K562 (cell line): ENCODE results near the gene SMIM36. TPM values are rescaled to one million over a fixed set of nuclear protein-coding genes. Genes with fewer than 3 reads are reported as not detected.

ENCODE experiments used
- BHLHE40 ChIP-seq: IDR thresholded peaks from 2 replicates; pipeline ENCODE4 v1.6.1; 2011; ENCODE audit warnings: low read length, improper control_type of control experiment
- CBFA2T3 ChIP-seq: fragments of 450-650 bp; IDR thresholded peaks from 2 replicates; pipeline ENCODE4 v1.6.1; 2017
- CCNT2 ChIP-seq: IDR thresholded peaks from 2 replicates; pipeline ENCODE4 v1.6.1; 2011; ENCODE audit warnings: borderline replicate concordance, low read depth, mild to moderate bottlenecking, moderate library complexity, mixed read lengths, low read length; ENCODE audit not compliant: insufficient read length; ENCODE audit errors: extremely low read depth
- FOXK1 ChIP-seq: sonication (generic); formaldehyde crosslinking; IDR thresholded peaks from 2 replicates; pipeline ENCODE4 v1.8.0; 2022; ENCODE audit warnings: missing genetic modification reagents, mild to moderate bottlenecking, borderline replicate concordance
- GABPB1 ChIP-seq: sonication (generic); formaldehyde crosslinking; IDR thresholded peaks from 2 replicates; pipeline ENCODE4 v1.8.0; 2022; ENCODE audit warnings: mild to moderate bottlenecking, missing genetic modification reagents
- GATAD2A ChIP-seq: fragments of 450-650 bp; IDR thresholded peaks from 2 replicates; pipeline ENCODE4 v1.6.1; 2017
- HEY1 ChIP-seq: fragments of 250-450 bp; sonication (Bioruptor Pico); IDR thresholded peaks from 2 replicates; pipeline ENCODE4 v1.5.0; 2020; ENCODE audit warnings: mild to moderate bottlenecking, moderate library complexity, borderline replicate concordance
- HLTF ChIP-seq: fragments of 450-650 bp; IDR thresholded peaks from 2 replicates; pipeline ENCODE4 v1.6.1; 2016
- HMG20A ChIP-seq: fragments of 450-650 bp; formaldehyde crosslinking; conservative IDR thresholded peaks from 2 replicates; pipeline ENCODE4 v1.4.0; 2020; ENCODE audit warnings: mild to moderate bottlenecking, mixed read lengths
- HNRNPK ChIP-seq: fragments of 200-400 bp; formaldehyde crosslinking; IDR thresholded peaks from one replicate; pipeline ENCODE4 v1.6.1; 2018; ENCODE audit warnings: mild to moderate bottlenecking, low read depth, low read length; ENCODE audit not compliant: poor library complexity, severe bottlenecking
- MCM7 ChIP-seq, 2 experiments: fragments of 450-650 bp; IDR thresholded peaks; 2 replicates each; pipeline ENCODE4 v1.6.1; 2016 to 2018
- MTA2 ChIP-seq: fragments of 450-650 bp; IDR thresholded peaks from 2 replicates; pipeline ENCODE4 v1.6.1; 2016; ENCODE audit warnings: low read depth
- NCOR1 ChIP-seq: fragments of 450-650 bp; IDR thresholded peaks from 2 replicates; pipeline ENCODE4 v1.6.1; 2016; ENCODE audit warnings: mild to moderate bottlenecking, moderate library complexity
- NR2C1 ChIP-seq, 2 experiments: fragments of 450-650 bp; IDR thresholded peaks; 2 replicates each; pipeline ENCODE4 v1.6.1; 2017; ENCODE audit warnings: mild to moderate bottlenecking in 2 of 2, antibody characterized with exemption in 1 of 2, inconsistent platforms in 1 of 2, missing compliant biosample characterization in 1 of 2, missing genetic modification characterization in 1 of 2
- OTX1 ChIP-seq: fragments of 450-650 bp; formaldehyde crosslinking; IDR thresholded peaks from 2 replicates; pipeline ENCODE4 v1.4.0; 2022; ENCODE audit warnings: mild to moderate bottlenecking
- PHF8 ChIP-seq: fragments of 200-600 bp; sonication (generic); IDR thresholded peaks from 2 replicates; pipeline ENCODE4 v1.6.1; 2012; ENCODE audit warnings: mixed run types, mild to moderate bottlenecking, inconsistent platforms, low read length, moderate library complexity, borderline replicate concordance
- POLR2AphosphoS5 ChIP-seq: IDR thresholded peaks from 2 replicates; pipeline ENCODE4 v1.6.1; 2011; ENCODE audit warnings: mild to moderate bottlenecking, low read depth, low read length, moderate library complexity; ENCODE audit not compliant: control insufficient read depth, insufficient read depth
- TCF3 ChIP-seq: sonication (generic); formaldehyde crosslinking; IDR thresholded peaks from 2 replicates; pipeline ENCODE4 v1.4.0; 2020; ENCODE audit warnings: mild to moderate bottlenecking, missing genetic modification reagents
- TEAD2 ChIP-seq: fragments of 450-650 bp; IDR thresholded peaks from 2 replicates; pipeline ENCODE4 v1.6.1; 2016; ENCODE audit warnings: missing genetic modification characterization, control low read depth, missing compliant biosample characterization
- TGIF2 ChIP-seq: sonication (generic); formaldehyde crosslinking; IDR thresholded peaks from 2 replicates; pipeline ENCODE4 v1.8.1; 2022; ENCODE audit warnings: mild to moderate bottlenecking, missing genetic modification reagents, moderate library complexity
- ZNF239 ChIP-seq: fragments of 250-450 bp; sonication (Bioruptor Pico); IDR thresholded peaks from 2 replicates; pipeline ENCODE4 v1.4.0; 2020; ENCODE audit warnings: mild to moderate bottlenecking
- ZNF561 ChIP-seq: fragments of 450-650 bp; formaldehyde crosslinking; conservative IDR thresholded peaks from 2 replicates; pipeline ENCODE4 v1.4.0; 2020; ENCODE audit warnings: mild to moderate bottlenecking, moderate library complexity
- ZNF644 ChIP-seq: fragments of 200-800 bp; sonication (Bioruptor generic); IDR thresholded peaks from 2 replicates; pipeline ENCODE4 v1.6.1; 2016; ENCODE audit warnings: low read depth, missing genetic modification characterization, missing compliant biosample characterization
- ZNF764 ChIP-seq: fragments of 250-450 bp; sonication (Bioruptor Pico); IDR thresholded peaks from 2 replicates; pipeline ENCODE4 v1.4.0; 2020; ENCODE audit warnings: low read depth, mild to moderate bottlenecking, moderate library complexity
- polyA plus RNA-seq, 8 experiments: library from polyadenylated mRNA; depleted of rRNA in 4 of 8; stranded (reverse) in 5 of 8; unstranded in 3 of 8; fragments of >200 nt; fragmentation: Nextera tagmentation in 2 of 8; fragmentation: Illumina TruSeq in 1 of 8; extraction: Ambion mirVana in 2 of 8; extraction: Trizol in 1 of 8; gene quantifications; 2 replicates each; pipeline versions ENCODE4 v1.2.1 to v1.2.3, GENCODE V29; 2011 to 2014; ENCODE audit warnings: inconsistent platforms in 1 of 8, missing spikeins in 1 of 8
- total RNA-seq, 7 experiments: library from RNA; depleted of rRNA in 6 of 7; stranded (reverse); fragments of >200 nt in 6 of 7; fragmentation: Illumina TruSeq in 2 of 7; extraction: Trizol in 2 of 7; gene quantifications; 2 replicates each; pipeline versions ENCODE4 v1.2.1 to v1.2.3, GENCODE V29; 2011 to 2021; ENCODE audit warnings: low replicate concordance in 1 of 7
- TF ChIP-seq, protein P1 (sequence below): fragments of 250-450 bp; sonication (Bioruptor Pico); IDR thresholded peaks from 2 replicates; pipeline ENCODE4 v1.5.0; 2020; ENCODE audit warnings: mild to moderate bottlenecking, borderline replicate concordance
- TF ChIP-seq, protein P2 (sequence below): fragments of 450-650 bp; formaldehyde crosslinking; IDR thresholded peaks from 2 replicates; pipeline ENCODE4 v1.4.0; 2022; ENCODE audit warnings: missing genetic modification characterization
- TF ChIP-seq, protein P3 (sequence below): sonication (generic); formaldehyde crosslinking; IDR thresholded peaks from 2 replicates; pipeline ENCODE4 v1.8.0; 2022; ENCODE audit warnings: missing genetic modification reagents, mild to moderate bottlenecking, borderline replicate concordance

The SMIM36 gene
- total and polyA plus RNA-seq, 9 of the 15 experiments (the other 6 are each of a cell fraction or from before 2014, with no cell fraction given): not detected

DNA sequence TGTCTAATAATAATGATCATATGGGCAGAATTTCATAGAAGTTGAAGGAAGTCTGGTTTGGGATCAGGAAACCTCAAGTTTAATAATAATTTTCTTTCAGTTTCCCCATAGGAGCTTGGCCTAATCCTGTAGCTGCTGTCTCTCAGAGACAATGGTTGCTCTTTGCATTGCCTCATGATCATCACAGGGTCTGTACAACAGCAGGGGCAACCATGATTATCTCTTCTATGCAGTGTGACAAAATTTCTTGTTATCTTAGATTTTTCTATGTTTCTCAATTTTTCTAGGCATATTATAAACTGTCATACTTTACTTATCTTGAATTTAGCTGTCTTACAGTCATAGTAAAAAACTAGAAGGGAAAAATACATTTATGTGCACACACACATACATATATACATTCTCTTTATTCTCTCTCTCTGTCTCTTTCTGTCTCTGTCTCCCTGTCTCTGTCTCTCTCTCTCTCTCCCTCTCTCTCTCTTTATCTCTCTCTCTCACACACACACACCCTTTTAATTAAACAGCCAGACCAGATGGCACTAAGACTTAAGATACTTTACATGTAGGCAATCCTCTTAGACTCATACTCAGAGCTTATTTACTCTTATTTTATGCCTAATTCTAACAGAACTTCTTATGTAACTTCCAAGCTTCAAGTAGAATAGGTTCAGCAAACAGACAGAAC, 30.5 kb downstream of the SMIM36 start (continued):
- TF ChIP-seq, protein P1, sequence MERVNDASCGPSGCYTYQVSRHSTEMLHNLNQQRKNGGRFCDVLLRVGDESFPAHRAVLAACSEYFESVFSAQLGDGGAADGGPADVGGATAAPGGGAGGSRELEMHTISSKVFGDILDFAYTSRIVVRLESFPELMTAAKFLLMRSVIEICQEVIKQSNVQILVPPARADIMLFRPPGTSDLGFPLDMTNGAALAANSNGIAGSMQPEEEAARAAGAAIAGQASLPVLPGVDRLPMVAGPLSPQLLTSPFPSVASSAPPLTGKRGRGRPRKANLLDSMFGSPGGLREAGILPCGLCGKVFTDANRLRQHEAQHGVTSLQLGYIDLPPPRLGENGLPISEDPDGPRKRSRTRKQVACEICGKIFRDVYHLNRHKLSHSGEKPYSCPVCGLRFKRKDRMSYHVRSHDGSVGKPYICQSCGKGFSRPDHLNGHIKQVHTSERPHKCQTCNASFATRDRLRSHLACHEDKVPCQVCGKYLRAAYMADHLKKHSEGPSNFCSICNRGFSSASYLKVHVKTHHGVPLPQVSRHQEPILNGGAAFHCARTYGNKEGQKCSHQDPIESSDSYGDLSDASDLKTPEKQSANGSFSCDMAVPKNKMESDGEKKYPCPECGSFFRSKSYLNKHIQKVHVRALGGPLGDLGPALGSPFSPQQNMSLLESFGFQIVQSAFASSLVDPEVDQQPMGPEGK (CRISPR knock-in tag): no peak
- TF ChIP-seq ZNF764 (CRISPR knock-in tag): no peak
- peak; percentile 66; the same call in 1 of the 2 replicates for TF ChIP-seq MTA2
- no peak for TF ChIP-seq FOXK1 (CRISPR knock-in tag)
- TF ChIP-seq TCF3 (CRISPR knock-in tag): peak; percentile 40
- no peak for TF ChIP-seq GABPB1
- TF ChIP-seq OTX1 (CRISPR knock-in tag): no peak
- no peak for TF ChIP-seq CCNT2
- no peak for TF ChIP-seq ZNF561 (CRISPR knock-in tag)
- no peak for TF ChIP-seq BHLHE40
- peak; percentile 85 for TF ChIP-seq CBFA2T3
- TF ChIP-seq POLR2AphosphoS5: no peak
- TF ChIP-seq HEY1: no peak
- no peak for TF ChIP-seq GATAD2A
- TF ChIP-seq ZNF644 (tag): no peak
- TF ChIP-seq HLTF: 0 out of 2 replicates have a peak, but pooled peaks have one; percentile 41
- no peak for TF ChIP-seq HNRNPK
- no peak for TF ChIP-seq HMG20A
- no peak for TF ChIP-seq NR2C1 (IDR thresholded peaks at IDR 0.05)
- TF ChIP-seq NR2C1 (tag; IDR thresholded peaks at IDR 0.05): no peak
- TF ChIP-seq MCM7 (IDR thresholded peaks at IDR 0.05): no peak
- no peak for TF ChIP-seq TGIF2
- TF ChIP-seq PHF8: no peak
- no peak for TF ChIP-seq ZNF239
- TF ChIP-seq, protein P2, sequence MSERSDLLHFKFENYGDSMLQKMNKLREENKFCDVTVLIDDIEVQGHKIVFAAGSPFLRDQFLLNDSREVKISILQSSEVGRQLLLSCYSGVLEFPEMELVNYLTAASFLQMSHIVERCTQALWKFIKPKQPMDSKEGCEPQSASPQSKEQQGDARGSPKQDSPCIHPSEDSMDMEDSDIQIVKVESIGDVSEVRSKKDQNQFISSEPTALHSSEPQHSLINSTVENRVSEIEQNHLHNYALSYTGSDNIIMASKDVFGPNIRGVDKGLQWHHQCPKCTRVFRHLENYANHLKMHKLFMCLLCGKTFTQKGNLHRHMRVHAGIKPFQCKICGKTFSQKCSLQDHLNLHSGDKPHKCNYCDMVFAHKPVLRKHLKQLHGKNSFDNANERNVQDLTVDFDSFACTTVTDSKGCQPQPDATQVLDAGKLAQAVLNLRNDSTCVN: no peak
- no peak for TF ChIP-seq TEAD2 (tag)
- peak; percentile 59 for TF ChIP-seq NCOR1
- TF ChIP-seq, protein P3, sequence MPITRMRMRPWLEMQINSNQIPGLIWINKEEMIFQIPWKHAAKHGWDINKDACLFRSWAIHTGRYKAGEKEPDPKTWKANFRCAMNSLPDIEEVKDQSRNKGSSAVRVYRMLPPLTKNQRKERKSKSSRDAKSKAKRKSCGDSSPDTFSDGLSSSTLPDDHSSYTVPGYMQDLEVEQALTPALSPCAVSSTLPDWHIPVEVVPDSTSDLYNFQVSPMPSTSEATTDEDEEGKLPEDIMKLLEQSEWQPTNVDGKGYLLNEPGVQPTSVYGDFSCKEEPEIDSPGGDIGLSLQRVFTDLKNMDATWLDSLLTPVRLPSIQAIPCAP (CRISPR knock-in tag): no peak
